Thyroid gland (tissue), 4 donors: ENCODE measurements around the gene KCP. TPM values are rescaled to one million over a fixed set of nuclear protein-coding genes. Genes with fewer than 3 reads are reported as not detected.

Experiments used
- DNase-seq, 2 donors: peaks; one replicate each; pipeline ENCODE4 v3.0.0-alpha.2; 2019
- H3K27ac ChIP-seq, 3 donors: fragments of 200-600 bp; sonication (generic); 1 replicate in 2 of 3; 2 replicates in 1 of 3; pipeline ENCODE4 v1.5.1; 2016 to 2019; ENCODE audit warnings: mild to moderate bottlenecking in 1 of 3, moderate library complexity in 1 of 3
- H3K27me3 ChIP-seq: fragments of 200-600 bp; sonication (generic); one replicate; pipeline ENCODE4 v1.5.1; 2019
- H3K36me3 ChIP-seq, 2 donors: fragments of 200-600 bp; sonication (generic); one replicate each; pipeline ENCODE4 v1.5.1; 2016 to 2019
- H3K4me1 ChIP-seq, 2 donors: fragments of 200-600 bp; sonication (generic); one replicate each; pipeline ENCODE4 v1.5.1; 2017 to 2019
- H3K4me3 ChIP-seq, 3 donors: fragments of 200-600 bp; sonication (generic); replicated peaks in 1 of 3; 1 replicate in 2 of 3; 2 replicates in 1 of 3; pipeline ENCODE4 v1.5.1; 2016; ENCODE audit warnings: mild to moderate bottlenecking in 1 of 3
- H3K9me3 ChIP-seq: fragments of 200-600 bp; sonication (generic); one replicate; pipeline ENCODE4 v1.5.1; 2017
- POLR2A ChIP-seq, 2 donors: fragments of 450-650 bp; IDR thresholded peaks; one replicate each; pipeline ENCODE4 v1.6.1; 2017; ENCODE audit warnings: antibody characterized with exemption in 2 of 2, mild to moderate bottlenecking in 2 of 2, moderate library complexity in 1 of 2
- WGBS, 2 donors: methylation state at CpG; one replicate each; pipeline ENCODE4 v1.1.5; 2017; 5-methylcytosine and 5-hydroxymethylcytosine counted together
- intact Hi-C: fragments of 100-400 bp; cut with DNase I; formaldehyde crosslinking; loops from one replicate; pipeline ENCODE4 v1.15.1; 2023
- total RNA-seq, 4 donors: library from RNA; depleted of rRNA; stranded (reverse); fragments of >200 nt; gene quantifications; one replicate each; pipeline ENCODE4 v1.2.3, GENCODE V29; 2016
- TF ChIP-seq, protein P1 (sequence below), 6 experiments: fragments of 200-600 bp in 3 of 6; fragments of 450-650 bp in 3 of 6; sonication (generic) in 3 of 6; IDR thresholded peaks; one replicate each; pipeline ENCODE4 v1.5.1; 2016 to 2019; ENCODE audit warnings: antibody characterized with exemption in 6 of 6, mild to moderate bottlenecking in 2 of 6, inconsistent platforms in 1 of 6, moderate library complexity in 1 of 6

KCP gene
- total RNA-seq, 4 donors from 2014 or later: 0.27 to 0.93 (median 0.61) TPM

DNA sequence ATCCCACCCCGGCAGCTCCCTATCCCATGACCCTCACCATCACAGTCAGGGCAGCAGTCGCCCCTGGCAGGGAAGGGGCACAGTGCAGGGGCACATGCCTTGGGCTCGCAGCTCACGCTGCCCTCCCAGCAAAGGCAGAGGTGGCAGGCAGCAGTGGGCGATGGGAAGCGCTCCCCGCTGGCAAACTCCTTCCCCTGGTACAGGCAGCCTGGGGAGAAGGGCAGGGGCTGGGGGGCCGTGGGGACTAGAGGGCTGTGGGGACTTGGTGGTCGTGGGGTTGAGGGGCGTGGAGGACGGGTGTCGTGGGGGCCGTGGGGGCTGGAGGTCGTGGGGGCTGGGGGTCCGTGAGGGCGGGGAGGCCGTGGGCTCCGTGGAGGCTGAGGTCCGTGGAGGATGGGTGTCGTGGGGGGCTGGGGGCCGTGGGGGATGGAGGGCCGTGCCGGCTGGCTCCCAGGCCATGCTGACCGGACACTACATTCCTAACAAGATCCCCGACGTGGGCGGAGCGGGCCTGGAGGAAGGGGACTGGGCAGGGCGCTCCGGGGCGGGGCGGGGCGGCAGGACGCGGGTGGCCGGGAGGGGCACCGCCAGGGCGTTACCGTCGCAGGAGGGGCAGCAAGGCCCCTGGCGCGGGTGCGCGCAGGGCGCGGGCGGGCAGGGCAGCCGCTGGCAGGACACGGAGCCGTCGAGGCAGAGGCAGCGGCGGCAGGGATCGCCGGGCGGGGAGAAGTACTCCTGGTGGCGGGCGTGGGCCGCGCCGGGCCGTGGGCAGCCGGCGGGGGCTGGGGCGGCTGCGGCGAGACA, 20.0 kb downstream of the KCP start:
- TF ChIP-seq, protein P1, sequence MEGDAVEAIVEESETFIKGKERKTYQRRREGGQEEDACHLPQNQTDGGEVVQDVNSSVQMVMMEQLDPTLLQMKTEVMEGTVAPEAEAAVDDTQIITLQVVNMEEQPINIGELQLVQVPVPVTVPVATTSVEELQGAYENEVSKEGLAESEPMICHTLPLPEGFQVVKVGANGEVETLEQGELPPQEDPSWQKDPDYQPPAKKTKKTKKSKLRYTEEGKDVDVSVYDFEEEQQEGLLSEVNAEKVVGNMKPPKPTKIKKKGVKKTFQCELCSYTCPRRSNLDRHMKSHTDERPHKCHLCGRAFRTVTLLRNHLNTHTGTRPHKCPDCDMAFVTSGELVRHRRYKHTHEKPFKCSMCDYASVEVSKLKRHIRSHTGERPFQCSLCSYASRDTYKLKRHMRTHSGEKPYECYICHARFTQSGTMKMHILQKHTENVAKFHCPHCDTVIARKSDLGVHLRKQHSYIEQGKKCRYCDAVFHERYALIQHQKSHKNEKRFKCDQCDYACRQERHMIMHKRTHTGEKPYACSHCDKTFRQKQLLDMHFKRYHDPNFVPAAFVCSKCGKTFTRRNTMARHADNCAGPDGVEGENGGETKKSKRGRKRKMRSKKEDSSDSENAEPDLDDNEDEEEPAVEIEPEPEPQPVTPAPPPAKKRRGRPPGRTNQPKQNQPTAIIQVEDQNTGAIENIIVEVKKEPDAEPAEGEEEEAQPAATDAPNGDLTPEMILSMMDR (IDR thresholded peaks at IDR 0.05): peak in 1 of 6 experiments; percentile 19
- TF ChIP-seq POLR2A (IDR thresholded peaks at IDR 0.05): no peak
- Histone ChIP-seq H3K27ac (no peak overlapping the region), H3K27me3 (no peaks in the 10 kb centered on the region), H3K36me3 (no peaks in the 10 kb centered on the region), H3K4me3 (peak overlapping the region in 1 of 3 donors; percentile 26), H3K9me3 (no peaks in the 10 kb centered on the region), H3K4me1 (peaks cover 8 to 23% of the 10 kb centered on the region in 2 donors)
- WGBS, 2 donors: 57 to 94% methylated on average over 7 to 25 of the region's 67 CpGs
- DNase-seq: peak; percentile 48 to 62
- intact Hi-C loops: no loop called here

DNA sequence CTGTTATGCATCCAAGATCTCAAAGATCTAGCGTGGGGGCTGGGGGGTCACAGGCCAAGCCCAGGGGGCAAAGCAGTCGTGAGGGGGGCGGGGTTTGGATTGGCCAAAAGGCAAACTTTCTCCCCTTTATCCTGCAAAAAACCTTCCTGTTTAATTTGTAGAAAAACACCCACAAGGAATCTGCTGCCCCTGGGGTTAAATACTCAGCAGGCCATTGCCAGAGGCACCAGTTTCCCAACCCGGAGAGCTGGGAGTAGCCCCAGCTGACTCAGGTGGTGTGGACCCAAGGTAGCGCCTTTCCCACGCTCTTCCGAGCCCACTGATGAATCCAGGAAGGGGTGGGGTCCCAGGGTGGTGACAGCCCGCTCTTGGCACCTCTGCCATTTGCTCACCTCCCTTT, 21.4 kb downstream of the KCP start:
- Histone ChIP-seq H3K4me1 (peaks cover 8 to 23% of the 10 kb centered on the region in 2 donors), H3K36me3 (no peaks in the 10 kb centered on the region), H3K27ac (no peak overlapping the region), H3K27me3 (no peaks in the 10 kb centered on the region), H3K4me3 (no peak overlapping the region), H3K9me3 (no peaks in the 10 kb centered on the region)
- intact Hi-C loops: loop anchor here (10.0 kb wide), 2 partner anchors 284 to 414 kb away; partner anchors contain the start of gene METTL2B
- DNase-seq: no peak
- 79 to 82% methylated on average over 6 to 8 of the region's 8 CpGs for whole genome bisulfite sequencing, 2 donors
- TF ChIP-seq POLR2A (IDR thresholded peaks at IDR 0.05): no peak
- TF ChIP-seq, protein P1 (IDR thresholded peaks at IDR 0.05): no peak

GRCh38 chr7:128888756-128889095, 21.8 kb downstream of the KCP start:
- Histone ChIP-seq H3K36me3 (no peaks in the 10 kb centered on the region), H3K4me3 (no peak overlapping the region), H3K27me3 (no peaks in the 10 kb centered on the region), H3K4me1 (peaks cover 8 to 23% of the 10 kb centered on the region in 2 donors), H3K9me3 (no peaks in the 10 kb centered on the region), H3K27ac (no peak overlapping the region)
- intact Hi-C loops: loop anchor here (10.0 kb wide), 2 partner anchors 284 to 414 kb away; partner anchors contain the start of gene METTL2B
- TF ChIP-seq, protein P1 (IDR thresholded peaks at IDR 0.05): no peak
- TF ChIP-seq POLR2A (IDR thresholded peaks at IDR 0.05): no peak
- no peak for DNase-seq
- 83 to 85% methylated on average over 11 of the region's 11 CpGs for WGBS, 2 donors

GRCh38 chr7:128888039-128888755, 22.3 kb downstream of the KCP start:
- WGBS, 2 donors: 87 to 93% methylated on average over 7 of the region's 7 CpGs
- Histone ChIP-seq H3K27me3 (no peaks in the 10 kb centered on the region), H3K4me3 (no peak overlapping the region), H3K4me1 (peaks cover 8 to 23% of the 10 kb centered on the region in 2 donors), H3K27ac (no peak overlapping the region), H3K9me3 (no peaks in the 10 kb centered on the region), H3K36me3 (no peaks in the 10 kb centered on the region)
- TF ChIP-seq POLR2A (IDR thresholded peaks at IDR 0.05): no peak
- TF ChIP-seq, protein P1 (IDR thresholded peaks at IDR 0.05): no peak
- intact Hi-C loops: loop anchor here (10.0 kb wide), 2 partner anchors 283 to 413 kb away; partner anchors contain the start of gene METTL2B
- no peak for DNase-seq
